Colonic mucosa (tissue), 4 donors: ENCODE results near the gene GNG4. TPM values are rescaled to one million over a fixed set of nuclear protein-coding genes. Genes with fewer than 3 reads are reported as not detected.
A peak's percentile ranks its signal among the peaks of the same experiment; 100 is the strongest.

ENCODE experiments used
- DNase-seq: peaks from one replicate; pipeline ENCODE4 v3.0.0-alpha.2; 2020
- H3K27ac ChIP-seq: fragments of 200-600 bp; one replicate; pipeline ENCODE4 v1.8.0; 2021
- H3K27me3 ChIP-seq: fragments of 200-600 bp; one replicate; pipeline ENCODE4 v1.8.0; 2021
- H3K36me3 ChIP-seq: fragments of 200-600 bp; one replicate; pipeline ENCODE4 v1.8.0; 2021
- H3K4me1 ChIP-seq: fragments of 200-600 bp; one replicate; pipeline ENCODE4 v1.8.0; 2021; ENCODE audit warnings: mild to moderate bottlenecking
- H3K4me3 ChIP-seq: fragments of 200-600 bp; one replicate; pipeline ENCODE4 v1.8.0; 2021
- H3K9ac ChIP-seq, 2 donors: one replicate each; pipeline ENCODE4 v1.7.0; 2013; ENCODE audit warnings: control low read depth in 2 of 2, low read depth in 2 of 2, low read length in 2 of 2
- H3K9me3 ChIP-seq: fragments of 200-600 bp; one replicate; pipeline ENCODE4 v1.8.0; 2021
- intact Hi-C: fragments of 100-400 bp; cut with DNase I; formaldehyde crosslinking; loops from one replicate; pipeline ENCODE4 v1.14.1; 2022
- total RNA-seq, 2 donors: library from RNA; stranded (reverse); fragmentation: NEBNext Ultra II Directional in 1 of 2; extraction: Animal tissue kit (Norgen Biotek cat#: 25700) in 1 of 2; gene quantifications; one replicate each; pipeline ENCODE4 v1.2.1, GENCODE V29; 2021
- TF ChIP-seq, protein P1 (sequence below): fragments of 200-600 bp; IDR thresholded peaks from one replicate; pipeline ENCODE4 v1.8.0; 2022; ENCODE audit warnings: antibody characterized with exemption, mild to moderate bottlenecking
- donor health status: healthy.
- donor health status: DM: no; HTN: no; CAD: no.
- donor health status: DM: no; HTN: no; CAD: no.

The GNG4 gene
- total RNA-seq, 2 donors from 2014 or later: 6.9 to 10.0 TPM

DNA sequence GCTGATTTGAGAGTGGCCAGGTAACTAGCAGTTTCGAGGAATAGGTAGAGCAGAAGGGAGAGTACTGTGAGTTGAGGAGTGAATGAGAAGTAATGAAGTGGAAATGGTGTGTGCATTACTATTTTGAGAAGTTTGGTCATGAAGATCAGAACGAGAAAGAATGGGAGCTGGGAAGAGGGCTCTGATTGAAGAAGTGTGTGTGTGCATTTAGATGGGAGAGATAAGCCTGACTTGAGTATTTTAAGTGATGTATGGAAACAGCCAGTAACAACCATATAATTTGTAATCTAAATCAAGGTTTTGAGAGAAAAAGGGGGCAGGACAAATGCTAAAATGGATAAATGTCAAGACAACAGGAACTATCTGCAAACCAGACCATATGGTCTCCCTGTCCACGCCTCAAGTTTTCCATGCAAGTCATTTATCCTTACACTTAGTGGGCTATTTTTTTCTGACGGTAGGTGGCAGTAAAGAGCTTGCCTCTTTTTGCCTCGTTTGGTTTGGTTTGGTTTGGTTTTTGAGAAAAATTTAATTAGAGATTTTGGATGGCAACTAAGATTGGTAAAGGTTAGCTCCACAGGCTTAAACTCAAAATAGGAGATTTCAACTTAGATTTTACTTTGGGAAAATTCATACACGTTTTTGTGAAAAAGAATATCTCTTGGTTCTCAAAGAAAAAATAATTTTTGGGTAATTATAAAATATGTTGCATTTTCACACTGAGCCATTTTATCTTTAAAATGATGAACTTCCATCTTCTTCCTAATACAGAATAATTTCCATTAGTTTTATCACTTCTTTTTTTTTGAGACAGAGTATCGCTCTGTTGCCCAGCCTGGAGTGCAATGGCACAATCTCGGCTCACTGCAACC lies 135.9 kb downstream of the GNG4 start:
- TF ChIP-seq, protein P1, sequence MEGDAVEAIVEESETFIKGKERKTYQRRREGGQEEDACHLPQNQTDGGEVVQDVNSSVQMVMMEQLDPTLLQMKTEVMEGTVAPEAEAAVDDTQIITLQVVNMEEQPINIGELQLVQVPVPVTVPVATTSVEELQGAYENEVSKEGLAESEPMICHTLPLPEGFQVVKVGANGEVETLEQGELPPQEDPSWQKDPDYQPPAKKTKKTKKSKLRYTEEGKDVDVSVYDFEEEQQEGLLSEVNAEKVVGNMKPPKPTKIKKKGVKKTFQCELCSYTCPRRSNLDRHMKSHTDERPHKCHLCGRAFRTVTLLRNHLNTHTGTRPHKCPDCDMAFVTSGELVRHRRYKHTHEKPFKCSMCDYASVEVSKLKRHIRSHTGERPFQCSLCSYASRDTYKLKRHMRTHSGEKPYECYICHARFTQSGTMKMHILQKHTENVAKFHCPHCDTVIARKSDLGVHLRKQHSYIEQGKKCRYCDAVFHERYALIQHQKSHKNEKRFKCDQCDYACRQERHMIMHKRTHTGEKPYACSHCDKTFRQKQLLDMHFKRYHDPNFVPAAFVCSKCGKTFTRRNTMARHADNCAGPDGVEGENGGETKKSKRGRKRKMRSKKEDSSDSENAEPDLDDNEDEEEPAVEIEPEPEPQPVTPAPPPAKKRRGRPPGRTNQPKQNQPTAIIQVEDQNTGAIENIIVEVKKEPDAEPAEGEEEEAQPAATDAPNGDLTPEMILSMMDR: peak; percentile 92
- peak; percentile 64 for DNase-seq
- H3K27ac ChIP-seq: no peak overlapping the region

DNA sequence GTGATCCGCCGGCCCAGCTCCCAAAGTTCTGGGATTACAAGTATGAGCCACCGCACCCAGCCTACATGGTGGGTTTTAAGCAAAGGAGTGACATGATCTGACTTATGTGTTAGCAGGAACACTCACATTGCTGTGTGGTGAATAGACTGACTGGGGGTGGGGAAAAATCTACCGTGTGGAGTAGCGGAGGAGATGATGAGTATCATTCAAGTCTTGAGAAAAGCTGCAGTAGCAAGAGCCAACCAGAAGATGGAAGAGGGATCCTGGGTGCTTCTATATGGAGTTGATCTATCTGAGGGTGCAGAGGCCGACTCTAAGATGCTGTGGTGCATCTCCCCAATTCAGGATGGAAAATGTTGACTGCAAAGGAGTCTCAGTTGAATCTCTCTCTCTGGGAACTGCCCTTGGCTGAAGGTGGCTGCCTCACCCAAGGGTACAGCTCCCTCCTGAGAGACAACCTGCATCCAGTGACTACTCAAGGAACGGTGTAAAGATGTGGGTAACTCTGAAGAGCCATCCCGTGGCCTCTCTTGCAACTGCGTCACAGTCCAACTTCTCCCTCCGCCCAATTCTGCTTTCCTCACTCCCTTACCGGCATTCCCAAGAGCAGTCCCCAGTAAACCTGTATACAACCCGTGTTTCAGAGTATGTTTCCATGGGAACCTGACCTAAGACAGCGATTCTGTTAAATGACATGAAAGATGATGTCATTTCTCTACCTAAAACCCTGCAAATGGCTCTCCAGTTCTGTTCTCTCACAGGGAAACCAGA lies 137.9 kb downstream of the GNG4 start:
- intact Hi-C loops: loop anchor here (5.0 to 10.0 kb wide), 3 partner anchors 223 to 456 kb away; no protein-coding TSS in a partner anchor
- DNase-seq: no peak
- TF ChIP-seq, protein P1: no peak

More for the DNA sequence above, 135.9 kb downstream of the GNG4 start:
- Histone ChIP-seq H3K27me3 (no peaks in the 10 kb centered on the region), H3K9ac (no peak overlapping the region), H3K9me3 (no peaks in the 10 kb centered on the region), H3K36me3 (no peaks in the 10 kb centered on the region), H3K4me3 (no peak overlapping the region), H3K4me1 (no peaks in the 10 kb centered on the region)
- intact Hi-C loops: loop anchor here (5.0 to 10.0 kb wide), 3 partner anchors 221 to 454 kb away; no protein-coding TSS in a partner anchor

DNA sequence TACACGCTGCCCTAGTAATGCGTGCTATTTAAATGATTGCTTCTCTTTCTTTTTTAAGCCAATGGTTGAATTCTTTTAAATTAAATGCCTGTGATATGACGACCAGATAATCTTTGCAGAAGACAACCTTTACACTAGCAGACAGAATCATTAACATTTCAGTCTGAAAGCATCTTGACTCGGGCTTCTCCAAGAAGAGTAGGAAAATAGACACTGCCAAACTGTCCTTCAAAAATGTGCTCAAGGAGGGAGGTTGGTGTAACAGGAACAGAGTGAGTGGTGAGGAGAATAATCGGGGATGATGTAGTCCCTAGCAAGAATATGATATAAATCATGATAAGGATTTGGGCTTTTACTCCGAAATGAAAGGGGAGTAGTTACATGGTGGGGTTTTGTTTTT lies 138.8 kb downstream of the GNG4 start:
- Histone ChIP-seq H3K9ac (no peak overlapping the region), H3K9me3 (no peaks in the 10 kb centered on the region), H3K27ac (no peak overlapping the region), H3K4me3 (no peak overlapping the region), H3K4me1 (no peaks in the 10 kb centered on the region), H3K36me3 (no peaks in the 10 kb centered on the region), H3K27me3 (no peaks in the 10 kb centered on the region)
- DNase-seq: no peak
- TF ChIP-seq, protein P1: no peak
- intact Hi-C loops: loop anchor here (5.0 to 10.0 kb wide), 3 partner anchors 224 to 456 kb away; no protein-coding TSS in a partner anchor

More for the DNA sequence above, 137.9 kb downstream of the GNG4 start:
- H3K36me3 ChIP-seq: no peaks in the 10 kb centered on the region
- H3K27me3 ChIP-seq: no peaks in the 10 kb centered on the region
- H3K9me3 ChIP-seq: no peaks in the 10 kb centered on the region
- no peak overlapping the region for H3K4me3 ChIP-seq
- H3K4me1 ChIP-seq: no peaks in the 10 kb centered on the region
- H3K9ac ChIP-seq: no peak overlapping the region
- no peak overlapping the region for H3K27ac ChIP-seq

DNA sequence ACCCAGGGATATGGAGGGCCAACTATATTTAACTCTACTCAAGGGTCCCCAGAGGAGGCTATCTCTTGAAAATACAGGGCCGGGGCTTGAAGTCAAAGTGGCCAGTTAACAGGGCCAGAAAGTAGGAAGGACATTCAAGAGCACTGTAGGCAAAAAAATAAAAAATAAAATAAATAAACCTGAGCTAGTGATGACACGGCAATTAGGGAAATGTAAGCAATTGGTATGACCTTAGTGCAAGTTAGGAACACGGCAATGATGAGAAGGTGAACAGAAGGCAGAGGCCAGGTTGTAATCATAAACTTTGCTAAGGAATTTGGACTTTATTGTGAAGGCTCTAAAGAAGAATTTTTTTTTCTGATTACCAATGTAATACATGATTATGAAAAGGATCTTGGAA lies 142.0 kb downstream of the GNG4 start:
- no peak for DNase-seq
- Histone ChIP-seq H3K27ac (no peak overlapping the region), H3K9ac (no peak overlapping the region), H3K36me3 (no peaks in the 10 kb centered on the region), H3K27me3 (no peaks in the 10 kb centered on the region), H3K4me1 (peaks cover 3% of the 10 kb centered on the region), H3K4me3 (no peak overlapping the region), H3K9me3 (no peaks in the 10 kb centered on the region)
- TF ChIP-seq, protein P1: no peak
- intact Hi-C loops: no loop called here

DNA sequence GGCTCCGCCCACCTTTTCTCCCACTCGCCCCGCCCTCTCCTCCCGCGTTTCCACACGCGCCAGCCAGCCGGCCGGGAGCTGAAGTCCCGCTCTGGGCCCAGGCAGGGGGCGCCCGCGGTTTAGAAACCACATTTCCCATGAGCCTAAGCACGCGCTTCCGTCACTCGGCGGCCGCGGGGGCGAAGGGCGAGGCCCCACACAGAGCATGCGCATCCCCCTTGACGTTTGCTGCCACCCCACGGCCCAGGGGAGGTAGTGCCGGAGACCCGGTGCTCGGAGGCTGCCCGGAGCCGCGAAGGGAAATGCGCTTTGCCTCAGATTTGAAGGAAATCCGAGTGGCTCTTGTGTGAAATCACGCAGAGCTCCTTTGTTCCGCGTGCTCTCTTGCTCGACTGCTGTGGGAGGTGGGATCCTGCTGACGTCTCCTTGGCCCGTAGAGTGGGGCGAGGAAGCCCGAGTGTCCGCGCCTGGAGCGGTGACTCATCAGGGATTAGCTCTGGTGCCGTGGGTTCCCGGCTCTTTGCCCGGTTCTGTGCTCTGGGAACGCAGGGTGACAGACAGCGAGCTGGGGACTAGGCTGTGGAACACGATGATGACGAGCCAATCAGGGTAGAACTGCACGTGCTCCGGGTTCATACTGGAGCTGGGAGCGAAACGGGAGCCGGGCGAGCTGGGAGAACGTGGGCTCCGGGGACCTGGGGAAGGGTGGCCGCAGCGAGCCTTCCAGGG lies 144.9 kb downstream of the GNG4 start:
- intact Hi-C loops: no loop called here
- Histone ChIP-seq H3K4me1 (peaks cover 3% of the 10 kb centered on the region), H3K9me3 (no peaks in the 10 kb centered on the region), H3K27ac (peak overlapping the region; percentile 96), H3K36me3 (no peaks in the 10 kb centered on the region), H3K9ac (peak overlapping the region; percentile 91 to 93), H3K27me3 (no peaks in the 10 kb centered on the region), H3K4me3 (peak overlapping the region; percentile 85)
- TF ChIP-seq, protein P1: peak; percentile 86
- DNase-seq: peak; percentile 99
